Neural progenitor cell (in vitro differentiated cells): ENCODE measurements around the gene DCAF8. TPM values are rescaled to one million over a fixed set of nuclear protein-coding genes. Genes with fewer than 3 reads are reported as not detected.
A peak's percentile ranks its signal among the peaks of the same experiment; 100 is the strongest.

Experiments
- DNase-seq: peaks from one replicate; pipeline ENCODE4 v3.0.0-alpha.2; 2016; ENCODE audit warnings: low spot score
- H2AFZ ChIP-seq: fragments of 200-600 bp; sonication (generic); replicated peaks from 2 replicates; pipeline ENCODE4 v1.6.1; 2016; ENCODE audit warnings: antibody characterized with exemption
- H3F3A ChIP-seq: fragments of 200-600 bp; sonication (generic); 2 replicates; pipeline ENCODE4 v1.6.1; 2016; ENCODE audit warnings: antibody characterized with exemption, low read depth
- H3K27ac ChIP-seq: fragments of 200-600 bp; sonication (generic); 2 replicates; pipeline ENCODE4 v1.5.1; 2016; ENCODE audit warnings: mild to moderate bottlenecking
- H3K27me3 ChIP-seq: fragments of 200-600 bp; sonication (generic); 2 replicates; pipeline ENCODE4 v1.6.1; 2016; ENCODE audit warnings: mild to moderate bottlenecking, moderate library complexity
- H3K36me3 ChIP-seq: fragments of 200-600 bp; sonication (generic); 2 replicates; pipeline ENCODE4 v1.5.1; 2016
- H3K4me1 ChIP-seq: fragments of 200-600 bp; sonication (generic); 2 replicates; pipeline ENCODE4 v1.6.1; 2016; ENCODE audit warnings: mixed run types
- H3K4me2 ChIP-seq: fragments of 200-600 bp; sonication (generic); 2 replicates; pipeline ENCODE4 v1.6.1; 2016
- H3K4me3 ChIP-seq: fragments of 200-600 bp; sonication (generic); 2 replicates; pipeline ENCODE4 v1.5.1; 2016
- H3K79me2 ChIP-seq: fragments of 200-600 bp; sonication (generic); 2 replicates; pipeline ENCODE4 v1.6.1; 2016; ENCODE audit warnings: low read depth
- H3K9ac ChIP-seq: fragments of 200-600 bp; sonication (generic); 2 replicates; pipeline ENCODE4 v1.6.1; 2016
- H3K9me3 ChIP-seq: fragments of 200-600 bp; sonication (generic); 2 replicates; pipeline ENCODE4 v1.5.1; 2016; ENCODE audit warnings: low read depth
- H4K20me1 ChIP-seq: fragments of 200-600 bp; sonication (generic); 2 replicates; pipeline ENCODE4 v1.6.1; 2016; ENCODE audit warnings: low read depth
- H3K27ac Mint-ChIP-seq: 3 replicates; pipeline ENCODE4 v1.8.0; 2021; ENCODE audit warnings: mixed read lengths
- H3K27me3 Mint-ChIP-seq: 2 replicates; pipeline ENCODE4 v1.8.0; 2022; ENCODE audit warnings: low read depth, mild to moderate bottlenecking, inconsistent platforms, moderate library complexity, mixed read lengths; ENCODE audit not compliant: insufficient read depth
- H3K36me3 Mint-ChIP-seq: 3 replicates; pipeline ENCODE4 v1.8.0; 2021; ENCODE audit warnings: mixed read lengths
- H3K4me1 Mint-ChIP-seq: 3 replicates; pipeline ENCODE4 v1.8.0; 2021; ENCODE audit warnings: mixed read lengths
- H3K4me3 Mint-ChIP-seq: 3 replicates; pipeline ENCODE4 v1.8.0; 2021; ENCODE audit warnings: mild to moderate bottlenecking, moderate library complexity, mixed read lengths
- H3K9me3 Mint-ChIP-seq: 3 replicates; pipeline ENCODE4 v1.8.0; 2020; ENCODE audit warnings: mixed read lengths
- CTCF ChIP-seq: fragments of 200-600 bp; sonication (generic); IDR thresholded peaks from 2 replicates; pipeline ENCODE4 v1.5.1; 2017; ENCODE audit warnings: antibody characterized with exemption, mild to moderate bottlenecking
- EZH2 ChIP-seq: fragments of 200-600 bp; sonication (generic); IDR thresholded peaks from 2 replicates; pipeline ENCODE4 v1.6.1; 2017; ENCODE audit warnings: antibody characterized with exemption, mild to moderate bottlenecking, moderate library complexity
- EZH2phosphoT487 ChIP-seq: fragments of 200-600 bp; sonication (generic); IDR thresholded peaks from 2 replicates; pipeline ENCODE4 v1.6.1; 2017; ENCODE audit warnings: antibody characterized with exemption
- total RNA-seq: library from RNA; depleted of rRNA; stranded (reverse); fragments of >200 nt; gene quantifications from 2 replicates; pipeline ENCODE4 v1.2.3, GENCODE V29; 2015; ENCODE audit warnings: low replicate concordance

The DCAF8 gene
- total RNA-seq, 1 donor from 2014 or later, result 105 TPM

GRCh38 chr1:160205242-160206035 is 56.9 kb downstream of the DCAF8 start, which contains the start of gene PEA15:
Gene PEA15 (plus strand): TSS chr1:160205384. CDS start chr1:160211545, 6,161 bp downstream.
- Histone ChIP-seq H3K9ac (peak within 1 kb of the TSS; percentile 81), H3K27ac (no peak within 1 kb of the TSS), H3K27me3 (no peaks in the 10 kb centered on the region), H3K36me3 (no peaks in the 10 kb centered on the region), H3K4me3 (peak within 1 kb of the TSS; percentile 79), H3K4me2 (peak within 1 kb of the TSS; percentile 90), H2AFZ (peak within 1 kb of the TSS; percentile 82), H3K79me2 (peaks cover 21% of the 10 kb centered on the region), H3K9me3 (no peaks in the 10 kb centered on the region), H3F3A (peaks cover 34% of the 10 kb centered on the region), H3K4me1 (peaks cover 43% of the 10 kb centered on the region), H4K20me1 (peaks cover 47% of the 10 kb centered on the region)
- Mint-ChIP-seq H3K9me3 (no peaks in the 10 kb centered on the region), H3K4me3 (peak within 1 kb of the TSS; percentile 89), H3K4me1 (peaks cover 56% of the 10 kb centered on the region), H3K36me3 (peaks cover 6% of the 10 kb centered on the region), H3K27ac (peak within 1 kb of the TSS; percentile 72), H3K27me3 (peaks cover 4% of the 10 kb centered on the region)
- TF ChIP-seq EZH2, result no peak
- TF ChIP-seq CTCF, result no peak
- no peak for TF ChIP-seq EZH2phosphoT487
- peak; percentile 91 for DNase-seq

- no peaks in the 10 kb centered on the region for H3K9me3 Mint-ChIP-seq
- H4K20me1 ChIP-seq, result peaks cover 40% of the 10 kb centered on the region
- peaks cover 3% of the 10 kb centered on the region for H3K36me3 Mint-ChIP-seq
- peak overlapping the region; percentile 90 for H3K4me2 ChIP-seq
- H3K4me1 Mint-ChIP-seq, result peaks cover 49% of the 10 kb centered on the region
- H3K9ac ChIP-seq, result no peak overlapping the region
- no peak for DNase-seq
- H3K4me3 ChIP-seq, result peak overlapping the region; percentile 79
- peak overlapping the region; percentile 89 for H3K4me3 Mint-ChIP-seq
- H2AFZ ChIP-seq, result peak overlapping the region; percentile 79
- H3K4me1 ChIP-seq, result peaks cover 36% of the 10 kb centered on the region
- H3F3A ChIP-seq, result peaks cover 27% of the 10 kb centered on the region
- H3K36me3 ChIP-seq, result no peaks in the 10 kb centered on the region
- peaks cover 19% of the 10 kb centered on the region for H3K79me2 ChIP-seq
- H3K27ac ChIP-seq, result no peak overlapping the region
- peaks cover 4% of the 10 kb centered on the region for H3K27me3 Mint-ChIP-seq
- peak overlapping the region; percentile 72 for H3K27ac Mint-ChIP-seq
- no peaks in the 10 kb centered on the region for H3K9me3 ChIP-seq
- TF ChIP-seq EZH2 (no peak), EZH2phosphoT487 (no peak), CTCF (no peak)
- no peaks in the 10 kb centered on the region for H3K27me3 ChIP-seq
Measured at GRCh38 chr1:160204526-160205241, 57.7 kb downstream of the DCAF8 start.

- no peak for DNase-seq
- Histone ChIP-seq H3F3A (peaks cover 1% of the 10 kb centered on the region), H3K79me2 (peaks cover 4% of the 10 kb centered on the region), H3K27me3 (no peaks in the 10 kb centered on the region), H3K27ac (no peak overlapping the region), H3K4me2 (no peak overlapping the region), H4K20me1 (peaks cover under 1% of the 10 kb centered on the region), H2AFZ (no peak overlapping the region), H3K36me3 (no peaks in the 10 kb centered on the region), H3K9ac (no peak overlapping the region), H3K4me1 (peaks cover 6% of the 10 kb centered on the region), H3K9me3 (no peaks in the 10 kb centered on the region), H3K4me3 (no peak overlapping the region)
- Mint-ChIP-seq H3K27me3 (no peaks in the 10 kb centered on the region), H3K36me3 (no peaks in the 10 kb centered on the region), H3K4me3 (no peak overlapping the region), H3K9me3 (no peaks in the 10 kb centered on the region), H3K27ac (no peak overlapping the region), H3K4me1 (peaks cover 12% of the 10 kb centered on the region)
- TF ChIP-seq EZH2, result no peak
- no peak for TF ChIP-seq EZH2phosphoT487
- no peak for TF ChIP-seq CTCF
Measured at GRCh38 chr1:160200786-160201185, 61.6 kb downstream of the DCAF8 start.
